ENCODE results near the gene SORCS2. TPM values are rescaled to one million over a fixed set of nuclear protein-coding genes. Genes with fewer than 3 reads are reported as not detected.

Gene SORCS2
- total and polyA plus RNA-seq, 2 of the 4 experiments (the other 2 are of a cell fraction), result 0.36 to 0.62 TPM

DNA sequence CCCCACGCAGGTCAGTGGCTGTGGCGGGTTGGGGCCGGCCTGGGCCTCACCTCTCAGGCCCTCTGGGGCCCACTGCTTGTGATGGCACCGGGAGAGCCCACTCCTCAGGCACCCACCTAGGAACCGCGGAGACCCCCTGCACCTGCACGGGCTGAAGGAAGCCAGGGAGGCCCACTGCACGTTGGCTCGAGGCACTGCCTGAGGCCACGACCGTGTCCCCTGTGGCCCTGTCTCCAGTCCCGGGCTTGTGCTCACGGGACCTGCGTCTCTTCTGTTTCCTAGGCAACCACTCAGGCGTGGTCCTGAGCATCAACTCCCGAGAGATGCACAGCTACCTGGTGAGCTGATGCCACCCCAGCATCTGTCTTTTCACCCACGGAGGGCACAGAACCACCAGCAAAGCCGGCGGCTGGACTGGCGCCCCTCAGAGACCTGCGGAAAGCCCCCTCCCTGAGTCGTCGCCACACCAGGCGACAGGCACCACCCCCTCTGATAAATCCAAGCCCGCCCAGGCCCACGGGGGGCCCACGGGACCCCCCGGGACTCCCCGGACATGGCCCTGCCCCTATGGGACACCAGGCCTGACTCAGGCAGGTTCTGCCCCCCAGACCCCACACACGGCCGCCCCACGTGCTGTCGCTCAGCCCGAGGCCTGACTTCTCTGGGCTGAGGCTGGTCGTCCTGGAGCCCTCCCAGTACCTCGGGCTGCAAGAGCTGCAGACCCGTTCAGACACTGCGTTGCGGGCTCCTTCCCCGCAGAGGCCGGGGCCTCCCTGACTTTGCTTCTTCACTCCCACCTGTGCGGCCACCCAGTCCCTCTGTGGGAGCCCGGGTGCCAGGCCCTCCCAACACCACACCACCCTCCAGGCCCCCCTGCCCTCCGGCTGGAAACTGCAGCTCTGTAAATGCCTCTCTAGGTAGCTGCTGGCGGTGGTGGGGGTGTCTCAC is 547.9 kb downstream of the SORCS2 start (continued):
- TF ChIP-seq CEBPB (IDR thresholded peaks at IDR 0.05; ENCODE audit: low read depth, low read length) (no peak), CHD1 (IDR thresholded peaks at IDR 0.05; ENCODE audit: low read depth, low read length) (no peak), MAZ (IDR thresholded peaks at IDR 0.05; ENCODE audit: borderline replicate concordance, low read depth, low read length) (no peak), MXI1 (IDR thresholded peaks at IDR 0.05; ENCODE audit: borderline replicate concordance, low read depth, low read length) (no peak), RAD21 (IDR thresholded peaks at IDR 0.05; ENCODE audit: low read length) (no peak)
